GM19099 (cell line): Measurements from ENCODE around the gene PEPD.

Source experiments
- POLR2A ChIP-seq: IDR thresholded peaks from 3 replicates; pipeline ENCODE4 v1.6.1; 2011; ENCODE audit warnings: low read depth; ENCODE audit not compliant: insufficient read length; ENCODE audit errors: extremely low read depth

Gene PEPD

GRCh38 chr19:33552191-33552927, 30.8 kb upstream of the PEPD start:
- TF ChIP-seq POLR2A, result no peak

GRCh38 chr19:33551676-33552075, 30.1 kb upstream of the PEPD start:
- TF ChIP-seq POLR2A, result no peak

- TF ChIP-seq POLR2A, result no peak
Measured at GRCh38 chr19:33550768-33551167, 29.2 kb upstream of the PEPD start.

GRCh38 chr19:33547676-33548075, 26.1 kb upstream of the PEPD start:
- TF ChIP-seq POLR2A, result no peak

- no peak for TF ChIP-seq POLR2A
Measured at GRCh38 chr19:33546656-33547055, 25.1 kb upstream of the PEPD start.

GRCh38 chr19:33545217-33545981, 23.8 kb upstream of the PEPD start:
- no peak for TF ChIP-seq POLR2A

GRCh38 chr19:33535226-33535625, 13.6 kb upstream of the PEPD start:
- no peak for TF ChIP-seq POLR2A

- no peak for TF ChIP-seq POLR2A
Measured at GRCh38 chr19:33532859-33533460, 11.4 kb upstream of the PEPD start.

- TF ChIP-seq POLR2A, result no peak
Measured at GRCh38 chr19:33530842-33531241, 9.3 kb upstream of the PEPD start.

GRCh38 chr19:33530296-33530695, 8.7 kb upstream of the PEPD start:
- no peak for TF ChIP-seq POLR2A

- no peak for TF ChIP-seq POLR2A
Measured at GRCh38 chr19:33529094-33529676, 7.6 kb upstream of the PEPD start.

GRCh38 chr19:33528404-33528803, 6.8 kb upstream of the PEPD start:
- no peak for TF ChIP-seq POLR2A

GRCh38 chr19:33527125-33527524, 5.5 kb upstream of the PEPD start:
- TF ChIP-seq POLR2A, result no peak

- no peak for TF ChIP-seq POLR2A
Measured at GRCh38 chr19:33524024-33524664, 2.6 kb upstream of the PEPD start.

- TF ChIP-seq POLR2A, result no peak
Measured at GRCh38 chr19:33523167-33523566, 1.6 kb upstream of the PEPD start.
